Left colon (tissue), 2 donors: ENCODE data around the gene ZGLP1. TPM values are rescaled to one million over a fixed set of nuclear protein-coding genes. Genes with fewer than 3 reads are reported as not detected.
A peak's percentile ranks its signal among the peaks of the same experiment; 100 is the strongest.

ENCODE experiments used
- ATAC-seq: fragments of 200-7000 bp; cut with Tn5 transposase; one replicate; pipeline ENCODE4 v1.9.1; 2020; ENCODE audit warnings: mild to moderate bottlenecking, moderate library complexity
- DNase-seq, 2 donors: peaks; one replicate each; pipeline ENCODE4 v3.0.0-alpha.2; 2020
- intact Hi-C, 2 donors: fragments of 100-400 bp; cut with DNase I in 1 of 2; cut with micrococcal nuclease in 1 of 2; formaldehyde crosslinking; loops; one replicate each; pipeline versions ENCODE4 v1.11.2 to v1.14.0; 2022; cut with DNase I, micrococcal nuclease
- total RNA-seq, 2 donors: library from RNA; stranded (reverse); fragmentation: NEBNext Ultra II Directional; extraction: Animal tissue kit (Norgen Biotek cat#: 25700); gene quantifications; one replicate each; pipeline ENCODE4 v1.2.1, GENCODE V29; 2021
- donor health status: DM: no; HTN: no; CAD: no.
- donor health status: DM: yes; HTN: yes; CAD: no.

Gene ZGLP1
- total RNA-seq, 2 donors from 2014 or later = 1.6 to 2.8 TPM

GRCh38 chr19:10329555-10329954 is 19.9 kb upstream of the ZGLP1 start:
- intact Hi-C loops = no loop called here
- no peak for DNase-seq
- no peak for ATAC-seq

DNA sequence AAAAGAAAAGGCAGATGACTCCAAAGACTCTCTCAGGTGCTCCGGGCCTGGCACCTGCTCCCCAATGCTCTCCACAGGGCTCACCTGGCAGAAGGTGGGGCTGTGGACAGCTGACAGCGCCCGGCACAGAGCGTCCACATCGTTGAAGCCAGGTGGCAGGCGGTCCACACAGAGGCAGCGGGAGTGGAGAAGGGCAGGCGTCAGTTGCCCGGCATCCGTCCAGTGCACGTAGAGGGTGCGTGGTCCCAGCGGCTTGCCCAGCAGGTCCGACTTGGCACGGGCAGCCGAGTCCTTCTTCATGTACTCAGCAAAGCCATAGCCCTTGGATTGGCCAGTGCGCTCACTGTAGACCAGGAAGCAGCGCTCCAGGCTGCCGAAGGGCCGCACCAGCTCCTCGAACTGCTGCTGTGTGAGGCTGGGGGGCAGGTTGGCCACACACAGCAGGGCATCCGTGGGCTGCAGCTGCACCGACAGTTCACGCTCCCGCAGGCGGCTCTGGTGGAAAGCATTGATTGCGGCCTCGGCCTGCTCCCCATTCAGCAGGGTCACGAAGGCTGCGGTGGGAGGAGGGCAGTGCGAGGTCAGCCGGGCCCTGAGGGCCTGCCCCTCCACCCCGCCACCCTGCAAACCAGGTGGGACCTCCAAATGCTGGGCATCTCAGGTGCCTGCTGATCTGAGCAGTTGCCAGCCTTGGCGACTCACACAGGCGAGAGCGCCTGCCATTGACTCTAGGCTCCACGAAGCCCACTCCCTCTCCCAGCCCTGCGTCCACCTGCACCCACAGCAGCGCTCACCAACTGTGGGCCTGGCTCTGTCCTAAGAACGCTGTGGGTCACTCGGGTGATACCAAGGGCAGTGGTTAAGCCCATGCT is 19.2 kb upstream of the ZGLP1 start:
- no peak for DNase-seq
- intact Hi-C loops = no loop called here
- ATAC-seq = no peak

DNA sequence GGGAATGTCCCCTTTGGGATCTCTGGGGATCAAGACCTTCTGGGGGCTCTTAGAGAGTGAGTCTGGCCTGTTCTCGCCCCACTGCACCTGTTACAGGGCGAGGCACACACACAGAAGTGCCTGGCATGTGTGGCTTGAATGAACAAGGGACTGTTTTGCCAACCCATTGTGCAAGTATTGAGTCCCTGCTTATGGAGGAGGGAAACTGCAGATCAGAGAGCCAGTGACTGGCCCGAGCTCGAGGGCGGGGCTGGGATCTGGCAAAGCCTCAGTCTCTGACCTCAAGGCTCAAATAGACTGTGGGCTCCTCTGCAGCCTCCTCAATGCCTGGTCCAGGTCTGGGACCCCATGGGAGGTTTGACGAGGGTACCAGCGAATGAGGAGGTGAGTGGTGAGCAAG is 18.2 kb upstream of the ZGLP1 start:
- no peak for DNase-seq
- intact Hi-C loops = no loop called here
- no peak for ATAC-seq

DNA sequence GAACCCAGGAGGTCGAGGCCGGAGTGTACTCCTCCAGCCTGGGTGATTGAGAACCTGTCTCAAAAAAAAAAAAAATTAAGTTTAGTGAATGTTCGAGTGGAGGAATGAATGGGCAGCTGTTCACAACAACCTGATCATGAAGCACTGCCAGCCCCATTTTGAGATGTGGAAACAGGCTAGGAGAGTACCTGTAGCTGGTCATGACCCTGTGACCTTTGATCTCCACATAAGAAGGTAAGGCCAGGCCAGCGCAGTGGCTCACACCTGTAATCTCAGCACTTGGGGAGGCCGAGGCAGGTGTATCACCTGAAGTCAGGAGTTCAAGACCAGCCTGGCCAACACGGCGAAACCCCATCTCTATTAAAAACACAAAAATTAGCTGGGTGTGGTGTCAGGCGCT is 16.1 kb upstream of the ZGLP1 start:
- intact Hi-C loops = no loop called here
- DNase-seq (no peak), ATAC-seq (no peak)

GRCh38 chr19:10321874-10322835 is 12.5 kb upstream of the ZGLP1 start:
- intact Hi-C loops = no loop called here
- peak; percentile 88 for ATAC-seq
- peak; percentile 89 to 90 for DNase-seq

GRCh38 chr19:10321417-10321797 is 11.8 kb upstream of the ZGLP1 start:
- intact Hi-C loops = no loop called here
- peak; percentile 89 for ATAC-seq
- peak; percentile 87 to 90 for DNase-seq

- DNase-seq = no peak
- intact Hi-C loops = no loop called here
- no peak for ATAC-seq
These were observed 11.2 kb upstream of the ZGLP1 start for GRCh38 chr19:10320602-10321416.

GRCh38 chr19:10318807-10319682 is 9.4 kb upstream of the ZGLP1 start:
- intact Hi-C loops = no loop called here
- no peak for DNase-seq
- ATAC-seq = no peak

DNA sequence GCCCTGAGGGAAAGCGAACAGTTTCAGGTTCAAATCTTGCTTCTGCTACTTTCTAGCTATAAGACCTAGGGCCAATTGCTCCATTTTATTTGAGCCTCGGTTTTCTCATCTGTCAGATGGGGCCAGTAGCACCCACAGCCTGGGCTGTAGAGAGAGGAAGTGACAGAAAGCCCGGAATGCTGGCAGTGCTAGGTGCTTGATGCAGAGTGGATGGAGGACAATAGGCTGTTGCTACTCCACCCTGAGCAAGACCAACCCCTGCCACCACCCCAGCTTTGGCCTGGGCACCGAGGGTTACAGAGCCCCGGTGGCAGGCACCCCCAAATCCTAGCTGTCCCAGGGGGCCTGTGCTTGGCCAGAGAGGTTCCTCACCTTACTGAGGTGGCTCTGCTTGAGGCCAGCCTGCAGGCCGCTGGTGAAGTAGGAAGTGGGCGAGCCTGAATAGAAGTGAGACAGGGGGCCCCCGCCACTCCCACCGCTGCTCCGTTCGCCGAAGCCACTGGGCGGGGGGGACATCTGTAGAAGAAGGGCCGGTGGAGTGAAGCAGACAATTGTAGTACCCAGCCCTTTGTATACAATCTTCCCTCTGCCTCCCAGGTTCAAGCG is 8.3 kb upstream of the ZGLP1 start:
- DNase-seq (no peak), ATAC-seq (no peak)
- intact Hi-C loops = no loop called here

GRCh38 chr19:10317045-10317856 is 7.6 kb upstream of the ZGLP1 start:
- intact Hi-C loops = no loop called here
- ATAC-seq = no peak
- no peak for DNase-seq

- ATAC-seq (peak; percentile 12), DNase-seq (no peak)
- intact Hi-C loops = no loop called here
These were observed 6.8 kb upstream of the ZGLP1 start for GRCh38 chr19:10316229-10317044.

- peak; percentile 91 for ATAC-seq
- intact Hi-C loops = no loop called here
- DNase-seq = peak; percentile 86 to 94
These were observed 6.0 kb upstream of the ZGLP1 start, which contains the start of gene FDX2 for GRCh38 chr19:10315335-10316214. Gene FDX2, minus strand, starts transcription at chr19:10316015. Its CDS starts 19 bp downstream, at chr19:10315996.

- intact Hi-C loops = no loop called here
- ATAC-seq = no peak
- DNase-seq = no peak
These were observed 3.3 kb downstream of the ZGLP1 start for GRCh38 chr19:10306327-10306726.

DNA sequence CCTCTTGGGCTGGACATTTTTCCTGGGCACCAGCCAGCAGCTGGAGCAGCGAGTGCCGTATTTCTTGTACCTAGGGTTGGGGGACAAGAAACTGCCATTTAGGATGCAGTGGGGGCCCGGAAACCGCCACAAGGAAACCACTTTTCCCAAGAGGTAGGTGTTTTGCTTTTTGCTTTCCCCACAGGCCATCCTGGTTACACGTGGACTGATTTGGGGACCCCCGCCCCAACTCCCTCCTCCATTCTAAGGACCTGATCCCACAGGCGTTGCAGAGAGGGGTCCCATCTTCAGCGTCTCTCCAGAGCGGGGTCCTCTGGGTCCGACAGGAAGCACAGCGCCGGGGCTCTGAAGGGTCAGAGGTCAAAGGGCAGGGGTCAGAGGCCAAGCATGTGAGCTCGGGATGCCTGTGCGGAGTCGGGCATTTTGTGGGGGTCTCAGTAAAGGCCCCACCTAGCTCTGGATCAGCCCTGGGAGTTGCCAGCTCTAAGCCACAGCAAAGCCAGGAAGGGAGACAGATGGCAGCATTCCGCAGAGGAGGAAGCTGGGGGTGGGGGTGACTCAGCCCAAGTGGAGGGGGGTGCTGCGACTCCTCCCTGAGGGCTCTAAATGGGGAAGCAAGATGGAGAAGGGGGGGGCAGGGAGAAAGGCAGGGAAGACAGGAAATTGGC is 4.3 kb downstream of the ZGLP1 start:
- DNase-seq (no peak), ATAC-seq (no peak)
- intact Hi-C loops = no loop called here
